Breast epithelium (tissue), 4 donors: Measurements from ENCODE around the gene SLC43A2. TPM values are rescaled to one million over a fixed set of nuclear protein-coding genes. Genes with fewer than 3 reads are reported as not detected.

Experiments used
- DNase-seq, 2 donors: peaks; one replicate each; pipeline ENCODE4 v3.0.0-alpha.2; 2019; ENCODE audit warnings: low spot score in 2 of 2
- H3K27ac ChIP-seq, 2 donors: fragments of 200-600 bp; sonication (generic) in 1 of 2; one replicate each; pipeline ENCODE4 v1.5.1; 2016 to 2019; ENCODE audit warnings: mild to moderate bottlenecking in 1 of 2
- H3K27me3 ChIP-seq, 2 donors: fragments of 200-600 bp; sonication (generic) in 1 of 2; one replicate each; pipeline versions ENCODE4 v1.5.1 to v1.6.0; 2017 to 2019; ENCODE audit warnings: control low read depth in 1 of 2, mild to moderate bottlenecking in 1 of 2
- H3K36me3 ChIP-seq: fragments of 200-600 bp; one replicate; pipeline ENCODE4 v1.5.1; 2019
- H3K4me1 ChIP-seq, 2 donors: fragments of 200-600 bp; sonication (generic); one replicate each; pipeline ENCODE4 v1.5.1; 2016 to 2019; ENCODE audit warnings: control low read depth in 1 of 2
- H3K4me3 ChIP-seq, 3 donors: fragments of 200-600 bp; sonication (generic); 1 replicate in 2 of 3; 2 replicates in 1 of 3; pipeline ENCODE4 v1.5.1; 2016 to 2019; ENCODE audit warnings: mild to moderate bottlenecking in 3 of 3, moderate library complexity in 2 of 3
- H3K9me3 ChIP-seq, 2 donors: fragments of 200-600 bp; sonication (generic) in 1 of 2; one replicate each; pipeline ENCODE4 v1.5.1; 2016 to 2019; ENCODE audit warnings: control low read depth in 1 of 2
- POLR2A ChIP-seq: fragments of 450-650 bp; IDR thresholded peaks from one replicate; pipeline ENCODE4 v1.6.1; 2016; ENCODE audit warnings: antibody characterized with exemption, mild to moderate bottlenecking, moderate library complexity
- POLR2AphosphoS5 ChIP-seq, 3 donors: sonication (generic); formaldehyde crosslinking; IDR thresholded peaks; one replicate each; pipeline ENCODE4 v1.6.1; 2017; ENCODE audit warnings: antibody characterized with exemption in 3 of 3
- intact Hi-C: fragments of 100-400 bp; cut with DNase I; formaldehyde crosslinking; loops from one replicate; pipeline ENCODE4 v1.15.1; 2023; ENCODE audit warnings: low total_unique reads
- total RNA-seq, 3 donors: library from RNA; depleted of rRNA; stranded (reverse); fragments of >200 nt; gene quantifications; one replicate each; pipeline ENCODE4 v1.1.0, GENCODE V29; 2016
- TF ChIP-seq, protein P1 (sequence below), 3 donors: fragments of 450-650 bp; IDR thresholded peaks; one replicate each; pipeline ENCODE4 v1.5.1; 2016 to 2017; ENCODE audit warnings: antibody characterized with exemption in 3 of 3, mild to moderate bottlenecking in 3 of 3, moderate library complexity in 3 of 3

The SLC43A2 gene
- total RNA-seq, 3 donors from 2014 or later, result 13.8 to 18.9 (median 14.9) TPM

DNA sequence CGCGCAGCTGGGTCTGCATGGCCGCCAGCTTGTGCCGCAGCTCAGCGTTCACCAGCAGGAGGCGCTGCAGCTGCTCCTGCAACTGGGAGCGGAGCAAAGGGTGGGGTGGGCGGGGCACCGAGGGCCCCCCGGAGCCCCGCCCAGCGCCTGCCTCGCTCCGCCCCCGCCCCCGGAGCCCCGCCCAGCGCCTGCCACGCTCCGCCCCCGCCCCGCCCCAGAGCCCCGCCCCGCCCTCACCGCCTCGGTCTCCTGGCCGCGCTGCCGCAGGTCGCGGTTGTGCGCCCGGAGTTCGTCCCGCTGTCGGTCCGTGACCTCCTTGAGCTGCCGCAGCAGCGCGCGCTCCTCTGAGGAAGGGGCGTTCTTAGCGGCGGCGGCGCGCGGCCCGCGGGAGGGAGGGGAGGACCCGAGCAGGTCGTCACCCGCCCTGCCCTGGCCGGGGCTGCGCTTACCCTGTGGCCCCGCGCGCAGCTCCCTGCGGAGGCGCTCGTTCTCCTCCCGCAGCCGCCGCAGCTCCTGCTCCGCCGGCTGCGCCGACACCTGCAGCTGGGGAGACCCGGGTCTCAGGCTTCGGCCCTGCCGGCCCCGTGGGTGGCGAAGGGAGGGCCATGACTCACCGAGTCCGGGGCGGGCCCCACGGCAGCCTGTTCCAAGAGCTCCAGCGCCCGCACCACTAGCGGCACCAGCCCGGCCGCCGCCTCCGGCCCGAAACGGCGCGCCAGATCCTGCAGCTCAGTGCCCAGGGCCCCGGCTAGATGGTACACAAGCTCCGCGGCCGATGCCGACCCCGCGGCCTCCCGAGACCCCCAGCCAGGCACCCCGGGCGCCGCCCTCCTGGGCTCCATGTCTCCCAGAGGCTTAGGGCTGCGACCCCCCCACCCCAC, 20.6 kb upstream of the SLC43A2 start:
- Histone ChIP-seq H3K27ac (peak overlapping the region; percentile 91 to 92), H3K27me3 (no peaks in the 10 kb centered on the region), H3K9me3 (no peaks in the 10 kb centered on the region), H3K36me3 (peaks cover 12% of the 10 kb centered on the region), H3K4me3 (peak overlapping the region; percentile 73 to 80 (median 75)), H3K4me1 (peaks cover 0 to 6% of the 10 kb centered on the region in 2 donors)
- intact Hi-C loops, result loop anchor here (10.0 kb wide), 1 partner anchor 384 kb away; no protein-coding TSS in a partner anchor
- peak; percentile 93 for DNase-seq
- TF ChIP-seq, protein P1, sequence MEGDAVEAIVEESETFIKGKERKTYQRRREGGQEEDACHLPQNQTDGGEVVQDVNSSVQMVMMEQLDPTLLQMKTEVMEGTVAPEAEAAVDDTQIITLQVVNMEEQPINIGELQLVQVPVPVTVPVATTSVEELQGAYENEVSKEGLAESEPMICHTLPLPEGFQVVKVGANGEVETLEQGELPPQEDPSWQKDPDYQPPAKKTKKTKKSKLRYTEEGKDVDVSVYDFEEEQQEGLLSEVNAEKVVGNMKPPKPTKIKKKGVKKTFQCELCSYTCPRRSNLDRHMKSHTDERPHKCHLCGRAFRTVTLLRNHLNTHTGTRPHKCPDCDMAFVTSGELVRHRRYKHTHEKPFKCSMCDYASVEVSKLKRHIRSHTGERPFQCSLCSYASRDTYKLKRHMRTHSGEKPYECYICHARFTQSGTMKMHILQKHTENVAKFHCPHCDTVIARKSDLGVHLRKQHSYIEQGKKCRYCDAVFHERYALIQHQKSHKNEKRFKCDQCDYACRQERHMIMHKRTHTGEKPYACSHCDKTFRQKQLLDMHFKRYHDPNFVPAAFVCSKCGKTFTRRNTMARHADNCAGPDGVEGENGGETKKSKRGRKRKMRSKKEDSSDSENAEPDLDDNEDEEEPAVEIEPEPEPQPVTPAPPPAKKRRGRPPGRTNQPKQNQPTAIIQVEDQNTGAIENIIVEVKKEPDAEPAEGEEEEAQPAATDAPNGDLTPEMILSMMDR (IDR thresholded peaks at IDR 0.05), result no peak
- no peak for TF ChIP-seq POLR2A
- TF ChIP-seq POLR2AphosphoS5 (IDR thresholded peaks at IDR 0.05), result peak in 1 of 3 donors; percentile 39

DNA sequence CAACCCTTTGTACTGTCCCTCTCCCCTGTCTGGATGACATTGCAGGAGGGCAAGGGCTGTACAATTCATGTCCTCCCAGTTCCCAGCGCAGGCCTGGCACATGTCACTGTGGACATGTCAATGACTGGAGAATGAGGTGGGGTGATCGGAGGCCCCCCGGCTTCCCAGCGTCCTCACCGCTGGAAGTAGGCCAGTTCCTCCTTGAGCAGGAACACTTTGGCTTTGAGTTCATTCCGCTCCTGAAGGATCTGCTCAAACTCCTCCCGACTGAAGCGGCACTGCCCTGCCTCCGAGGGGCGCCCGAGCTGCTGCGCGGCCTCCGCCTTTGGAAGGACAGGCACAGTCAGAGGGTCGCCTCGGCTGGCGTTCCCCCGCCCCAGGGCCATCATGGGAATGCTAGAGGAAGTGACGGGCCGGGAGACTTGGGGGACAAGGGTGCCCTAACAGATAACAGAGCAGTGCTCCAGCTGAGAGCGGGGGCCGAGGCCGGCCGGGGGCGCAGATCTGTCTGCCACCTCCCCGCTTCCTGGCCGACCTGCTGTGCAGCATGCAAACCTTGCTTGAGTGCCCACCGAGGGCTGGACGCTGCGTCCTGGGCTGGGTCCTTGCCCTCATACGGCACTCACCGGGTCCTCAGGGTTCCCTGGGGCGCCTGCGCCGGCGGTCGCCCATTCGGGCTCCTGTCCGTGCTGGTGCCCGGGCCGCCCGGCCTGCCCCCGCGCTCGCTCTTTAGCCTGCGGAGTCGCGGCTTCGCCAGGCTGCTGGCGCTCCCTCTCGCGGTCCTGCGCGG, 19.7 kb upstream of the SLC43A2 start:
- DNase-seq, result no peak
- Histone ChIP-seq H3K36me3 (peaks cover 4% of the 10 kb centered on the region), H3K4me1 (peaks cover 0 to 12% of the 10 kb centered on the region in 2 donors), H3K27me3 (no peaks in the 10 kb centered on the region), H3K9me3 (no peaks in the 10 kb centered on the region), H3K27ac (peak overlapping the region; percentile 75 to 92), H3K4me3 (peak overlapping the region; percentile 73 to 80 (median 75))
- TF ChIP-seq, protein P1 (IDR thresholded peaks at IDR 0.05), result peak; percentile 54 to 86 (median 67)
- TF ChIP-seq POLR2A (no peak), POLR2AphosphoS5 (IDR thresholded peaks at IDR 0.05) (no peak)
- intact Hi-C loops, result loop anchor here (10.0 kb wide), 1 partner anchor 384 kb away; no protein-coding TSS in a partner anchor

DNA sequence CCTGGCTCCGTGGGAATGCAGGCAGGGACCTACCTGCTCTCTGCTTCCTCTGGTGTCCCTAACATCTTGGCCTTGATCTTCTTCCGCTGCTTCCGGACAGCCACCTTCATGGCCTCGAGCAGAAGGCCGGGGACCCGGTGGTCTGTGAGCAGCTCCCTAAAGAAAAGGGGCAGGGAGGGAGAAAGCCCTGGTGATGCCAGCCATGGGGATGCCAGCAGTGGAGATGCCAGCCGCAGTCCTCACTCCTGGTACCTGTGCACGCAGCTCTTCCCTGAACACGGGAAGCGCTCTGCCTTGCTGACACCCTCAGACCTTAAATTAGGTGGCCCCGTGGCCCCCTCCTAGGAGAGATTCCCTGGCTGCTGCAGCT, 19.2 kb upstream of the SLC43A2 start:
- Histone ChIP-seq H3K4me3 (peak overlapping the region in 2 of 3 donors; percentile 73 to 75), H3K9me3 (no peaks in the 10 kb centered on the region), H3K27me3 (no peaks in the 10 kb centered on the region), H3K4me1 (peaks cover 0 to 12% of the 10 kb centered on the region in 2 donors), H3K36me3 (no peaks in the 10 kb centered on the region), H3K27ac (peak overlapping the region in 1 of 2 donors; percentile 75)
- DNase-seq, result no peak
- TF ChIP-seq POLR2AphosphoS5 (IDR thresholded peaks at IDR 0.05) (no peak), POLR2A (no peak)
- TF ChIP-seq, protein P1 (IDR thresholded peaks at IDR 0.05), result no peak
- intact Hi-C loops, result loop anchor here (10.0 kb wide), 1 partner anchor 383 kb away; no protein-coding TSS in a partner anchor

DNA sequence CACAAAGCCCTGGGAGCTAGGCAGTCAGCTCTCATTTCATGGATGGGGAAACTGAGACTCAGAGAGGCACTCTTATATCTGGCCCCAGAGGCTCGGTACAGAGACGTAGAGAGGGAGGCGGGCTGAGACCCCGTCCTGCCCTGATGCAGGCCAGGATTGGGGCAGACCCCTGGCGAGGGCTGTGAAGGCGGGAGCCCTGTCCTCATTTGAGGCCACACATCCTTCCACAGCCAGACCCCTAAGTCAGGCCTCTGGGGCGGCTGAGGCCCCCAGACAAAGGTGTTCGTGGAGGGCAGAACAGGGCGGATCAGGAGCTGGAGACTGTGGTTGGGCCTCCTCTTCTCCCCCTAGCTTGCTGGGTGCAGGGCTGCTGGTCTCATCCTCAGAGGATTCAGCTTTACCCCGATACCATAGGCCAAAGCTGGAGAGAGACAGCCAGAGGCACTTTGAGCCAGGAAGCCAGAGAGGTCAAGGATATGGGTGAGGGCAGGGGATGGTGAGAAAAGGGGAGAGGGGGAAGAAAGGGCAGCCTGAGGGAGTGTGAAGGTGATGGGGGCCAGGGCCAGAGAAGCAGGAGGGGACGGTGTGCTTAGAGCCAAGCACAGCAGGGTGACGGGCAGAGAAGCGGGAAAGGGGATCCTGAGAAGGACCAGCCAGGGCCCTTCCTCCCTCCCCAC, 17.7 kb upstream of the SLC43A2 start:
- H3K4me3 ChIP-seq, result no peak overlapping the region
- peak overlapping the region in 1 of 2 donors; percentile 43 for H3K27ac ChIP-seq
- TF ChIP-seq POLR2A (no peak), POLR2AphosphoS5 (IDR thresholded peaks at IDR 0.05) (no peak)
- TF ChIP-seq, protein P1 (IDR thresholded peaks at IDR 0.05), result no peak
- DNase-seq, result no peak
- H3K36me3 ChIP-seq, result no peaks in the 10 kb centered on the region
- H3K9me3 ChIP-seq, result no peaks in the 10 kb centered on the region
- intact Hi-C loops, result loop anchor here (10.0 kb wide), 1 partner anchor 382 kb away; no protein-coding TSS in a partner anchor
- peaks cover 0 to 12% of the 10 kb centered on the region in 2 donors for H3K4me1 ChIP-seq
- H3K27me3 ChIP-seq, result no peaks in the 10 kb centered on the region
